H1 (cell line): ENCODE measurements around the gene TMEM51.

Source experiments
- BACH1 ChIP-seq: IDR thresholded peaks from 2 replicates; pipeline ENCODE4 v1.6.1; 2012; ENCODE audit warnings: low read length, improper control_type of control experiment
- EP300 ChIP-seq, 2 experiments: IDR thresholded peaks; 1 replicate in 1 of 2; 2 replicates in 1 of 2; pipeline ENCODE4 v1.6.1; 2011 to 2012; ENCODE audit warnings: low read depth in 2 of 2, low read length in 2 of 2, mild to moderate bottlenecking in 2 of 2, borderline replicate concordance in 1 of 2, inconsistent platforms in 1 of 2, moderate library complexity in 1 of 2
- GABPA ChIP-seq: IDR thresholded peaks from 2 replicates; pipeline ENCODE4 v1.6.1; 2011; ENCODE audit warnings: mild to moderate bottlenecking, low read length, moderate library complexity, borderline replicate concordance; ENCODE audit not compliant: insufficient read depth
- HDAC6 ChIP-seq: IDR thresholded peaks from one replicate; pipeline ENCODE4 v1.7.1; 2012; ENCODE audit warnings: low read depth, mild to moderate bottlenecking, inconsistent platforms, low read length, moderate library complexity
- KDM5A ChIP-seq: fragments of 200-600 bp; IDR thresholded peaks from 2 replicates; pipeline ENCODE4 v1.7.1; 2012; ENCODE audit warnings: mild to moderate bottlenecking, low read length, inconsistent platforms, mixed read lengths
- POLR2A ChIP-seq, 2 experiments: IDR thresholded peaks; 1 replicate in 1 of 2; 2 replicates in 1 of 2; pipeline ENCODE4 v1.6.1; 2011; ENCODE audit warnings: low read depth in 2 of 2, low read length in 2 of 2, mild to moderate bottlenecking in 2 of 2; ENCODE audit errors: control extremely low read depth in 1 of 2
- POLR2AphosphoS5 ChIP-seq: IDR thresholded peaks from 2 replicates; pipeline ENCODE4 v1.6.1; 2011; ENCODE audit warnings: low read depth, low read length
- RFX5 ChIP-seq: IDR thresholded peaks from 2 replicates; pipeline ENCODE4 v1.6.1; 2011; ENCODE audit warnings: low read depth, low read length, improper control_type of control experiment, borderline replicate concordance
- SIN3A ChIP-seq, 2 experiments: IDR thresholded peaks in 1 of 2; conservative IDR thresholded peaks in 1 of 2; 2 replicates each; pipeline ENCODE4 v1.6.1; 2011 to 2012; ENCODE audit warnings: low read length in 2 of 2, improper control_type of control experiment in 1 of 2, low read depth in 1 of 2, mild to moderate bottlenecking in 1 of 2
- USF2 ChIP-seq: IDR thresholded peaks from 2 replicates; pipeline ENCODE4 v1.6.1; 2011; ENCODE audit warnings: low read length, improper control_type of control experiment
- YY1 ChIP-seq: IDR thresholded peaks from 2 replicates; pipeline ENCODE4 v1.6.1; 2011; ENCODE audit warnings: low read depth, mild to moderate bottlenecking, low read length
- TF ChIP-seq, protein P1 (sequence below), 3 experiments: IDR thresholded peaks; 1 replicate in 2 of 3; 2 replicates in 1 of 3; pipeline versions ENCODE4 v1.5.1 to v1.6.1; 2011; ENCODE audit warnings: low read length in 3 of 3, mild to moderate bottlenecking in 3 of 3, inconsistent platforms in 2 of 3, low read depth in 1 of 3, moderate library complexity in 1 of 3; ENCODE audit not compliant: insufficient read depth in 1 of 3; ENCODE audit errors: control extremely low read depth in 1 of 3

DNA sequence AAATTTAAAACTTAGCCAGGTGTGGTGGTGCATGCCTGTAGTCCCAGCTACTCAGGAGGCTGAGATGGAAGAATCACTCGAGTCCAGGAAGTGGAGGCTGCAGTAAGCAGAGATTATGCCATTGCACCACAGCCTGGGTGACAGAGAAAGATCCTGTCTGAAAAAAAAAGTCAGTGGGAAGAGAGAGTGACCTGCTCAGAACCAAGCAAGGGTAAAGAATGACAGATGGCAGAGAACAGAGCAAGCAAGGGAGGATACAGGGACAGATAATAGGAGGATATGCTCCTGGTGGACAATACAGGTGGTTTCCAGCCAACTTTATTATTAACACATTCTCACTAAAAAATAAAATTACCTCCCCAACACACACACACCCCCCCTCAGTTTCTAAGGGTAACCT lies 4.6 kb upstream of the TMEM51 start:
- TF ChIP-seq POLR2AphosphoS5: no peak
- TF ChIP-seq POLR2A (IDR thresholded peaks at IDR 0.05; ENCODE audit: control extremely low read depth in 1 of 2, low read depth in 2 of 2, low read length in 2 of 2): no peak
- TF ChIP-seq USF2: no peak
- TF ChIP-seq SIN3A (conservative IDR thresholded peaks at IDR 0.05 in 1 of 2, IDR thresholded peaks at IDR 0.05 in 1 of 2; ENCODE audit: low read depth in 1 of 2, low read length in 2 of 2): no peak
- TF ChIP-seq BACH1: no peak
- TF ChIP-seq, protein P1, sequence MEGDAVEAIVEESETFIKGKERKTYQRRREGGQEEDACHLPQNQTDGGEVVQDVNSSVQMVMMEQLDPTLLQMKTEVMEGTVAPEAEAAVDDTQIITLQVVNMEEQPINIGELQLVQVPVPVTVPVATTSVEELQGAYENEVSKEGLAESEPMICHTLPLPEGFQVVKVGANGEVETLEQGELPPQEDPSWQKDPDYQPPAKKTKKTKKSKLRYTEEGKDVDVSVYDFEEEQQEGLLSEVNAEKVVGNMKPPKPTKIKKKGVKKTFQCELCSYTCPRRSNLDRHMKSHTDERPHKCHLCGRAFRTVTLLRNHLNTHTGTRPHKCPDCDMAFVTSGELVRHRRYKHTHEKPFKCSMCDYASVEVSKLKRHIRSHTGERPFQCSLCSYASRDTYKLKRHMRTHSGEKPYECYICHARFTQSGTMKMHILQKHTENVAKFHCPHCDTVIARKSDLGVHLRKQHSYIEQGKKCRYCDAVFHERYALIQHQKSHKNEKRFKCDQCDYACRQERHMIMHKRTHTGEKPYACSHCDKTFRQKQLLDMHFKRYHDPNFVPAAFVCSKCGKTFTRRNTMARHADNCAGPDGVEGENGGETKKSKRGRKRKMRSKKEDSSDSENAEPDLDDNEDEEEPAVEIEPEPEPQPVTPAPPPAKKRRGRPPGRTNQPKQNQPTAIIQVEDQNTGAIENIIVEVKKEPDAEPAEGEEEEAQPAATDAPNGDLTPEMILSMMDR (IDR thresholded peaks at IDR 0.05; ENCODE audit: control extremely low read depth in 1 of 3, insufficient read depth in 1 of 3, low read depth in 1 of 3, low read length in 3 of 3): no peak
- no peak for TF ChIP-seq RFX5
- no peak for TF ChIP-seq YY1
- TF ChIP-seq KDM5A: no peak
- no peak for TF ChIP-seq HDAC6
- TF ChIP-seq EP300 (IDR thresholded peaks at IDR 0.05; ENCODE audit: borderline replicate concordance in 1 of 2, low read depth in 2 of 2, low read length in 2 of 2): no peak
- no peak for TF ChIP-seq GABPA
